Measurements from ENCODE around the gene EDEM1.
A peak's percentile ranks its signal among the peaks of the same experiment; 100 is the strongest.
"Not testable (repeated sequence)": the region's sequence is repeated elsewhere in the genome, so short reads cannot be mapped to it uniquely, and the experiment has no call there.

Gene EDEM1

GRCh38 chr3:5179036-5179435 is 8.5 kb upstream of the EDEM1 start:
- not testable (repeated sequence) for DNase-seq

GRCh38 chr3:5181469-5182141 is 5.9 kb upstream of the EDEM1 start:
- DNase-seq, result peak; percentile 37

- not testable (repeated sequence) for DNase-seq
These were observed 3.8 kb upstream of the EDEM1 start for GRCh38 chr3:5183714-5184113.

- DNase-seq, result no peak
These were observed 3.0 kb upstream of the EDEM1 start for GRCh38 chr3:5184499-5184898.

GRCh38 chr3:5185093-5185673 is 2.3 kb upstream of the EDEM1 start:
- no peak for DNase-seq

- peak; percentile 71 for DNase-seq
These were observed 1.2 kb upstream of the EDEM1 start for GRCh38 chr3:5186089-5186857.

- no peak for DNase-seq
These were observed 700 bp upstream of the EDEM1 start for GRCh38 chr3:5186858-5187155.

GRCh38 chr3:5187920-5188418 is 462 bp downstream of the EDEM1 start:
- no peak for DNase-seq

GRCh38 chr3:5188419-5189221 is 1.1 kb downstream of the EDEM1 start:
- DNase-seq, result peak; percentile 60

GRCh38 chr3:5190147-5190791 is 2.8 kb downstream of the EDEM1 start:
- DNase-seq, result no peak

- no peak for DNase-seq
These were observed 4.2 kb downstream of the EDEM1 start for GRCh38 chr3:5191555-5192304.

- DNase-seq, result no peak
These were observed 5.3 kb downstream of the EDEM1 start for GRCh38 chr3:5192571-5193365.

GRCh38 chr3:5194341-5194740 is 6.8 kb downstream of the EDEM1 start:
- DNase-seq, result no peak

- no peak for DNase-seq
These were observed 7.4 kb downstream of the EDEM1 start for GRCh38 chr3:5194801-5195509.

- DNase-seq, result no peak
These were observed 8.1 kb downstream of the EDEM1 start for GRCh38 chr3:5195605-5196004.

GRCh38 chr3:5197022-5197421 is 9.5 kb downstream of the EDEM1 start:
- DNase-seq, result no peak

GRCh38 chr3:5197470-5198312 is 10.2 kb downstream of the EDEM1 start:
- peak; percentile 28 for DNase-seq

- DNase-seq, result no peak
These were observed 10.8 kb downstream of the EDEM1 start for GRCh38 chr3:5198313-5198677.

GRCh38 chr3:5198986-5199731 is 11.7 kb downstream of the EDEM1 start:
- DNase-seq, result no peak
